Fibroblast of the aortic adventitia (primary cell): ENCODE measurements around the gene FTCD. TPM values are rescaled to one million over a fixed set of nuclear protein-coding genes. Genes with fewer than 3 reads are reported as not detected.

Experiments
- DNase-seq: peaks from one replicate; pipeline ENCODE4 v3.0.0-alpha.2; 2010; ENCODE audit warnings: low read depth
- H3K4me3 ChIP-seq: 2 replicates; pipeline ENCODE4 v1.5.1; 2011; ENCODE audit warnings: low read depth, mild to moderate bottlenecking, control low read depth, low read length, moderate library complexity
- total RNA-seq: library from RNA; depleted of rRNA; stranded (reverse); fragments of >200 nt; gene quantifications from 2 replicates; pipeline ENCODE4 v1.2.3, GENCODE V29; 2012; ENCODE audit warnings: low replicate concordance
- TF ChIP-seq, protein P1 (sequence below): IDR thresholded peaks from 2 replicates; pipeline ENCODE4 v1.5.1; 2011; ENCODE audit warnings: mild to moderate bottlenecking, low read length, control low read depth, inconsistent platforms; ENCODE audit not compliant: insufficient read depth

The FTCD gene
- total RNA-seq, 1 donor, result 0.27 TPM

DNA sequence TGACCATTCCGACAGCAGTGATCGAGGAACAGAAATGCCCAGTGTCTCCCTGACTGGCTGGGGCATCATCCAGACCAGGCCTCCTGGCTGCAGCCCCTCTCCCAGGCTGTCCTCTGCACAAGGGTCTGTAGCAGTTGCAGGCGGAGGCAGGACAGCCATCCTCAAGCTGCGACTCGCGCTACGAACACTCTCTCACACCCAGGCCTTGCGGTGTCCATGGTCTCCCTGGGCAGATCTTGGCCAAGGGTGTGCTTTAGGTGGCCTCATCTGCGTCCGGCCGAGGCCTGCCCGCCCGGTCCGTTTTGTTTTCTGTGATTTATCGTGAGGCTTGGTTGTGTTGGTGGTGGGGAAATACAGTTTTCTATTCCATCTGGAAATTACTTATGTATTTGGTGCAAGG, 15.7 kb downstream of the FTCD start:
- DNase-seq, result no peak
- TF ChIP-seq, protein P1, sequence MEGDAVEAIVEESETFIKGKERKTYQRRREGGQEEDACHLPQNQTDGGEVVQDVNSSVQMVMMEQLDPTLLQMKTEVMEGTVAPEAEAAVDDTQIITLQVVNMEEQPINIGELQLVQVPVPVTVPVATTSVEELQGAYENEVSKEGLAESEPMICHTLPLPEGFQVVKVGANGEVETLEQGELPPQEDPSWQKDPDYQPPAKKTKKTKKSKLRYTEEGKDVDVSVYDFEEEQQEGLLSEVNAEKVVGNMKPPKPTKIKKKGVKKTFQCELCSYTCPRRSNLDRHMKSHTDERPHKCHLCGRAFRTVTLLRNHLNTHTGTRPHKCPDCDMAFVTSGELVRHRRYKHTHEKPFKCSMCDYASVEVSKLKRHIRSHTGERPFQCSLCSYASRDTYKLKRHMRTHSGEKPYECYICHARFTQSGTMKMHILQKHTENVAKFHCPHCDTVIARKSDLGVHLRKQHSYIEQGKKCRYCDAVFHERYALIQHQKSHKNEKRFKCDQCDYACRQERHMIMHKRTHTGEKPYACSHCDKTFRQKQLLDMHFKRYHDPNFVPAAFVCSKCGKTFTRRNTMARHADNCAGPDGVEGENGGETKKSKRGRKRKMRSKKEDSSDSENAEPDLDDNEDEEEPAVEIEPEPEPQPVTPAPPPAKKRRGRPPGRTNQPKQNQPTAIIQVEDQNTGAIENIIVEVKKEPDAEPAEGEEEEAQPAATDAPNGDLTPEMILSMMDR, result no peak
- no peak overlapping the region for H3K4me3 ChIP-seq

DNA sequence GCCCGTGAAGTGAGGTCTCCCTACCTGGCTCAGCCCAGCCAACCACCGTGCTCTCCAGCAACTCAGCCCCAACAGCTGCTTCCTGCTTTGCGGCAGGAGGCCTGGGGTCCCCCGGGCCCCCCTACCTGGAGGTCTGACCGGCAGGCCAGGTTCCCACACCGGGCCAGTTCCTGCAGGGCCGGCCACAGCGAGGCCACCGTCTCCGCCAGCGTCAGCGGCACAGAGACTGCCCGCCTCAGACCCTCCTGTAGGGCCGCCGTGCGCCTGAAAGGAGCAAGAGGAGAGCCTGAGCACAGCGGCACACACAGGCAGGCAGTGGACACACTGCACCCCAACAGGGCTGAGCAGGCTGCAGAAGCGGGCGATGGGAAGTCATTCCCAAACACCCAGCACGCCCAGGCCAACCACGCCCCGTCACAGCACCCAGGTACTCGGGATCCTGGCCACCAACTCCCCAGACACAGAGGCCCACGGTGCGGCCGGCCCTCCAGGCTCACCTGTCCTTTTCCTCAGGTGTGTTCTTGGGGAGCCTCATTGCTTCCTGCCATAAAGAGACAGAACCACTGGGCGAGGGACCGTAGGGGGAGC, 16.9 kb downstream of the FTCD start:
- no peak overlapping the region for H3K4me3 ChIP-seq
- no peak for DNase-seq
- TF ChIP-seq, protein P1, result no peak

DNA sequence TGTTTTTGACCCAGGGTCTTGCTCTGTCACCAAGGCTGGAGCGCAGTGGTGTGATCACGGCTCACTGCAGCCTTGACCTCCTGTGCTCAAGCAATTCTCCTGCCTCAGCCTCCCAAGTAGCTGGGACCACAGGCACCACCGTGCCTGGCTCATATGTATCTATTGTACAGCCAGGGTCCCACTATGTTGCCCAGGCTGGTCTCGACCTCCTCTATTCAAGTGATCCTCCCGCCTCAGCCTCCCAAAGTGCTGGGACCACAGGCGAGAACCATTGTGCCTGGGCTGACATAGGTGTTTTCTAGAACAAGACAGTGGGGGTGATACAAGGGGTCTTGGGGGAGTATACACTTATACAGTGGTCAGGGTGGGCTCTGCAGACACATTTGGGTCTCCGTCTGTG, 17.5 kb downstream of the FTCD start:
- no peak for DNase-seq
- TF ChIP-seq, protein P1, result no peak
- no peak overlapping the region for H3K4me3 ChIP-seq

DNA sequence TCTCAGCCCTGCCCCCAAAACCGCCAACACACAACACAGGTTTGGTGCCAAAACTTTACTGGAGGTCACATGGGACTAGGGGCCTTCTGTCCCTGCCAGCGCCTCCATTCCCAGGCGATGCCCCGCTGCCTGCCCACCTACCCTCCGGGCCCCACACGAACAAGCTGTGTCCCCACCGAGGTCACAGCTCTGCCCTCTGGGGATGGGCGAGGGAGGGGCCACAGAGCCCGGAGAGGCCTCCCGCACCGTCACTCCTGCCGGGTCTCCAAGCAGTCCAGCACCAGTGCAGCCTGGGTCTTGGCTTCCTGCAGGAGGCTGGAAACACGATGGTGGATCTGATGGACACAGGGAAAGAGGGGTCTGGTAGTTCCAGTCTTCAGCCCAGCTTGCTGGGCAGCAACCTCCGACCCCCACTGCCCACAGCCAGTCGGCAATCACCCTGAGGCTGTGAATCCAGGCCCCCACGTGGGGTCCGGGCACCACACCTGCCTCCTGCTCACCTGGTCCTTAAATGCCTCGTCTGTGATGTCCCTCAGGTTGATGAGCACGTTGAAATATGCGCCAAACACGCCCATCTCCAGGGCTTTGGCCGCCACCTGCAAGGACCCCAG, 18.5 kb downstream of the FTCD start:
- DNase-seq, result no peak
- no peak overlapping the region for H3K4me3 ChIP-seq
- TF ChIP-seq, protein P1, result no peak

DNA sequence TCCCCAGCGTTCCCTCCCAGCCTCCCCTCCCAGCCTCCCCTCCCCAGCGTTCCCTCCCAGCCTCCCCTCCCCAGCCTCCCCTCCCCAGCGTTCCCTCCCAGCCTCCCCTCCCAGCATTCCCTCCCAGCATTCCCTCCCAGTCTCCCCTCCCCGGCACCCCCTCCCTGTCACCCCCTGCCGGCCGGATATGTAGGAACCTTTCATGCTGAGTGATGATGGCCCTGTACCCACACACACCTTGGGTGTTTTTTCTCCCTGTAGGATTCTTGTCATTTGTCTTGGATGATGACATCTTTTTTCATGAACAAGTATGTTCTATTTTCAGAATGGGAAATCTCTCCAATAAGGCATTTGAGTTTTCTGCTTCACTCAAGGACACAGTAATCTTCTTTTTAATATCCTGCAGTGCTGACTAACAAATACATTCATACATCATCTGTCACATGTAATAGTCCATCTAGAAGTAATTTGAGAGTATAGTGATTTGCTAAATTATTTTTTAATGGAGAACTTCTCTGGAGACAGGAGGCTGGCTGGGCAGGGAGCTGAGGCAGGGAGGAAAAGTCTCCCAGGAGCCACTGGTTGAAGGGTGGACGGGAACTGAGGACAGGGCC, 19.5 kb downstream of the FTCD start:
- DNase-seq, result no peak
- H3K4me3 ChIP-seq, result no peak overlapping the region
- TF ChIP-seq, protein P1, result peak; percentile 15

DNA sequence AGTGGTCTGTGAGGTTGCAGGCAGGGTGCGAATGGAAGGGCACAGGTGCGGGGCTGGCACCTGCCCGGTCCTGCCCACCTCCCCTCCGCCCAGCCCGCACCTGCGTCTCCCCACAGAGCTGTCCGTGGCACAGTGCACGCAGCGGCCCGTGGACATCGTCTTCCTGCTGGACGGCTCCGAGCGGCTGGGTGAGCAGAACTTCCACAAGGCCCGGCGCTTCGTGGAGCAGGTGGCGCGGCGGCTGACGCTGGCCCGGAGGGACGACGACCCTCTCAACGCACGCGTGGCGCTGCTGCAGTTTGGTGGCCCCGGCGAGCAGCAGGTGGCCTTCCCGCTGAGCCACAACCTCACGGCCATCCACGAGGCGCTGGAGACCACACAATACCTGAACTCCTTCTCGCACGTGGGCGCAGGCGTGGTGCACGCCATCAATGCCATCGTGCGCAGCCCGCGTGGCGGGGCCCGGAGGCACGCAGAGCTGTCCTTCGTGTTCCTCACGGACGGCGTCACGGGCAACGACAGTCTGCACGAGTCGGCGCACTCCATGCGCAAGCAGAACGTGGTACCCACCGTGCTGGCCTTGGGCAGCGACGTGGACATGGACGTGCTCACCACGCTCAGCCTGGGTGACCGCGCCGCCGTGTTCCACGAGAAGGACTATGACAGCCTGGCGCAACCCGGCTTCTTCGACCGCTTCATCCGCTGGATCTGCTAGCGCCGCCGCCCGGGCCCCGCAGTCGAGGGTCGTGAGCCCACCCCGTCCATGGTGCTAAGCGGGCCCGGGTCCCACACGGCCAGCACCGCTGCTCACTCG, 23.3 kb downstream of the FTCD start:
- TF ChIP-seq, protein P1, result no peak
- H3K4me3 ChIP-seq, result no peak overlapping the region
- DNase-seq, result no peak
